ENCODE measurements around the gene GSTP1. TPM values are rescaled to one million over a fixed set of nuclear protein-coding genes. Genes with fewer than 3 reads are reported as not detected.
"Not testable (repeated sequence)": the region's sequence is repeated elsewhere in the genome, so short reads cannot be mapped to it uniquely, and the experiment has no call there.

Gene GSTP1
- total and polyA plus RNA-seq, 12 donors, result 249 to 642 (median 332) TPM

GRCh38 chr11:67623795-67624194 is 40.2 kb downstream of the GSTP1 start:
- H3K4me1 ChIP-seq, result peaks cover 0 to 11% (median 4%) of the 10 kb centered on the region in 9 donors
- ATAC-seq; H3K27ac ChIP-seq; H3K9me3 ChIP-seq; H3K27me3 ChIP-seq; H3K36me3 ChIP-seq; H3K4me3 ChIP-seq; DNase-seq; intact Hi-C loops (cut with DNase I): not testable (repeated sequence)
- WGBS, 2 donors, result 88 to 94% methylated on average over 1 of the region's 1 CpG

GRCh38 chr11:67626131-67626833 is 42.7 kb downstream of the GSTP1 start:
- peaks cover 0 to 26% (median 17%) of the 10 kb centered on the region in 9 donors for H3K4me1 ChIP-seq
- H3K4me3 ChIP-seq; H3K36me3 ChIP-seq; DNase-seq; ATAC-seq; intact Hi-C loops (cut with DNase I); H3K9me3 ChIP-seq; H3K27ac ChIP-seq; H3K27me3 ChIP-seq: not testable (repeated sequence)
- WGBS, 2 donors, result 82 to 87% methylated on average over 10 of the region's 10 CpGs

GRCh38 chr11:67626970-67627369 is 43.4 kb downstream of the GSTP1 start:
- no peaks in the 10 kb centered on the region for H3K27me3 ChIP-seq
- no peak overlapping the region for H3K4me3 ChIP-seq
- no peaks in the 10 kb centered on the region for H3K36me3 ChIP-seq
- peak in 1 of 2 donors; percentile 4 for DNase-seq
- H3K27ac ChIP-seq, result no peak overlapping the region
- no peaks in the 10 kb centered on the region for H3K9me3 ChIP-seq
- H3K4me1 ChIP-seq, result peaks cover 0 to 30% (median 19%) of the 10 kb centered on the region in 9 donors
- TF ChIP-seq CTCF (IDR thresholded peaks at IDR 0.05), result no peak
- WGBS, 2 donors, result 92 to 96% methylated on average over 10 of the region's 10 CpGs
- intact Hi-C loops (cut with DNase I), result no loop called here
- no peak for ATAC-seq

GRCh38 chr11:67627441-67627811 is 43.8 kb downstream of the GSTP1 start:
- TF ChIP-seq CTCF (IDR thresholded peaks at IDR 0.05), result no peak
- intact Hi-C loops (cut with DNase I), result no loop called here
- Histone ChIP-seq H3K27ac (peak overlapping the region in 2 of 10 donors; percentile 58 to 95), H3K27me3 (no peaks in the 10 kb centered on the region), H3K4me3 (no peak overlapping the region), H3K4me1 (peaks cover 0 to 30% (median 19%) of the 10 kb centered on the region in 9 donors), H3K36me3 (no peaks in the 10 kb centered on the region), H3K9me3 (no peaks in the 10 kb centered on the region)
- DNase-seq, result peak in 1 of 2 donors; percentile 14
- WGBS, 2 donors, result 89 to 90% methylated on average over 6 of the region's 6 CpGs
- ATAC-seq, result no peak

GRCh38 chr11:67627812-67628624 is 44.4 kb downstream of the GSTP1 start:
- TF ChIP-seq CTCF (IDR thresholded peaks at IDR 0.05), result no peak
- Histone ChIP-seq H3K36me3 (no peaks in the 10 kb centered on the region), H3K4me1 (peaks cover 0 to 30% (median 19%) of the 10 kb centered on the region in 9 donors), H3K4me3 (no peak overlapping the region), H3K9me3 (no peaks in the 10 kb centered on the region), H3K27ac (peak overlapping the region in 3 of 10 donors; percentile 58 to 98 (median 95)), H3K27me3 (no peaks in the 10 kb centered on the region)
- DNase-seq (peak in 1 of 2 donors; percentile 14), ATAC-seq (no peak)
- intact Hi-C loops (cut with DNase I), result loop anchor here in 1 of 10 donors (2.0 kb wide), 1 partner anchor 31 kb away; no protein-coding TSS in a partner anchor
- WGBS, 2 donors, result 89 to 92% methylated on average over 15 of the region's 15 CpGs

Measured in heart right ventricle (tissue), 16 donors.